H9 (cell line): ENCODE measurements around the gene ENC1. TPM values are rescaled to one million over a fixed set of nuclear protein-coding genes. Genes with fewer than 3 reads are reported as not detected.

Source experiments
- DNase-seq: peaks from one replicate; pipeline ENCODE4 v3.0.0-alpha.2; 2017
- H2AFZ ChIP-seq: one replicate; pipeline ENCODE4 v1.6.1; 2013; ENCODE audit warnings: mild to moderate bottlenecking, low read length, control low read depth, moderate library complexity
- H2AK5ac ChIP-seq: 2 replicates; pipeline ENCODE4 v1.6.1; 2013; ENCODE audit warnings: low read length, control low read depth, mixed read lengths; ENCODE audit not compliant: insufficient read length
- H2BK120ac ChIP-seq: one replicate; pipeline ENCODE4 v1.6.1; 2013; ENCODE audit warnings: low read depth, mild to moderate bottlenecking, low read length, control low read depth, inconsistent platforms; ENCODE audit not compliant: poor library complexity, severe bottlenecking
- H2BK12ac ChIP-seq: 2 replicates; pipeline ENCODE4 v1.6.1; 2013; ENCODE audit warnings: low read length, control low read depth, mixed read lengths, low read depth; ENCODE audit not compliant: insufficient read length
- H2BK15ac ChIP-seq: 2 replicates; pipeline ENCODE4 v1.6.1; 2013; ENCODE audit warnings: low read depth, low read length, control low read depth
- H2BK20ac ChIP-seq: one replicate; pipeline ENCODE4 v1.6.1; 2013; ENCODE audit warnings: low read depth, mild to moderate bottlenecking, low read length, control low read depth, inconsistent platforms; ENCODE audit not compliant: poor library complexity, severe bottlenecking
- H2BK5ac ChIP-seq: 2 replicates; pipeline ENCODE4 v1.6.1; 2013; ENCODE audit warnings: low read length, control low read depth, mixed read lengths; ENCODE audit not compliant: insufficient read length
- H3K14ac ChIP-seq: 2 replicates; pipeline ENCODE4 v1.6.1; 2013; ENCODE audit warnings: low read length, control low read depth; ENCODE audit not compliant: insufficient read depth
- H3K18ac ChIP-seq: 2 replicates; pipeline ENCODE4 v1.6.1; 2013; ENCODE audit warnings: low read depth, mild to moderate bottlenecking, mixed read lengths, low read length, control low read depth; ENCODE audit not compliant: insufficient read length
- H3K23ac ChIP-seq: 2 replicates; pipeline ENCODE4 v1.6.1; 2013; ENCODE audit warnings: low read length, control low read depth, mixed read lengths, low read depth; ENCODE audit not compliant: insufficient read length
- H3K23me2 ChIP-seq: 2 replicates; pipeline ENCODE4 v1.6.1; 2013; ENCODE audit warnings: low read depth, mild to moderate bottlenecking, mixed read lengths, low read length, control low read depth; ENCODE audit not compliant: insufficient read length, poor library complexity, severe bottlenecking
- H3K27ac ChIP-seq: 2 replicates; pipeline ENCODE4 v1.5.1; 2013; ENCODE audit warnings: low read length, control low read depth, mixed read lengths, low read depth; ENCODE audit not compliant: insufficient read length
- H3K27me3 ChIP-seq: 2 replicates; pipeline ENCODE4 v1.6.1; 2013; ENCODE audit warnings: low read length, control low read depth, inconsistent platforms; ENCODE audit not compliant: insufficient read depth
- H3K4ac ChIP-seq: 2 replicates; pipeline ENCODE4 v1.6.1; 2013; ENCODE audit warnings: low read depth, mild to moderate bottlenecking, control low read depth, inconsistent platforms, low read length, moderate library complexity
- H3K4me1 ChIP-seq: 2 replicates; pipeline ENCODE4 v1.6.1; 2013; ENCODE audit warnings: low read length, control low read depth, inconsistent platforms; ENCODE audit not compliant: insufficient read depth
- H3K4me2 ChIP-seq: 2 replicates; pipeline ENCODE4 v1.6.1; 2013; ENCODE audit warnings: low read length, control low read depth, mixed read lengths; ENCODE audit not compliant: insufficient read length, insufficient read depth
- H3K56ac ChIP-seq: 2 replicates; pipeline ENCODE4 v1.6.1; 2013; ENCODE audit warnings: low read depth, mild to moderate bottlenecking, mixed read lengths, low read length, control low read depth; ENCODE audit not compliant: insufficient read length
- H3K79me1 ChIP-seq: 2 replicates; pipeline ENCODE4 v1.6.1; 2013; ENCODE audit warnings: low read depth, mild to moderate bottlenecking, moderate library complexity, low read length, control low read depth, inconsistent platforms; ENCODE audit not compliant: insufficient read depth, poor library complexity, severe bottlenecking
- H3K79me2 ChIP-seq: 2 replicates; pipeline ENCODE4 v1.6.1; 2013; ENCODE audit warnings: low read length, control low read depth, inconsistent platforms; ENCODE audit not compliant: insufficient read depth
- H3K9ac ChIP-seq: 2 replicates; pipeline ENCODE4 v1.6.1; 2013; ENCODE audit warnings: low read length, control low read depth, mixed read lengths; ENCODE audit not compliant: insufficient read length; ENCODE audit errors: extremely low read depth
- H3K9me3 ChIP-seq: one replicate; pipeline ENCODE4 v1.6.1; 2013; ENCODE audit warnings: low read depth, low read length, inconsistent platforms; ENCODE audit not compliant: control insufficient read depth
- H3T11ph ChIP-seq: one replicate; pipeline ENCODE4 v1.6.1; 2013; ENCODE audit warnings: mild to moderate bottlenecking, low read length, control low read depth, inconsistent platforms
- H4K20me1 ChIP-seq: one replicate; pipeline ENCODE4 v1.6.1; 2013; ENCODE audit not compliant: control insufficient read depth, insufficient read length, insufficient read depth
- H4K5ac ChIP-seq: 2 replicates; pipeline ENCODE4 v1.6.1; 2013; ENCODE audit warnings: low read depth, mild to moderate bottlenecking, mixed read lengths, low read length, control low read depth; ENCODE audit not compliant: insufficient read length
- H4K8ac ChIP-seq: replicated peaks from 2 replicates; pipeline ENCODE4 v1.6.1; 2013; ENCODE audit warnings: low read length, control low read depth, mixed read lengths, low read depth; ENCODE audit not compliant: insufficient read length
- H4K91ac ChIP-seq: 2 replicates; pipeline ENCODE4 v1.6.1; 2013; ENCODE audit warnings: low read depth, mild to moderate bottlenecking, moderate library complexity, mixed read lengths, low read length, control low read depth; ENCODE audit not compliant: insufficient read length
- H3K27ac Mint-ChIP-seq, 3 experiments: 2 replicates in 2 of 3; 3 replicates in 1 of 3; pipeline ENCODE4 v1.8.0; 2020 to 2021; ENCODE audit warnings: mixed read lengths in 3 of 3, mild to moderate bottlenecking in 1 of 3, moderate library complexity in 1 of 3
- H3K27me3 Mint-ChIP-seq: 2 replicates; pipeline ENCODE4 v1.8.0; 2021; ENCODE audit warnings: low read depth, mild to moderate bottlenecking, moderate library complexity, mixed read lengths
- H3K36me3 Mint-ChIP-seq, 3 experiments: 2 replicates in 2 of 3; 3 replicates in 1 of 3; pipeline ENCODE4 v1.8.0; 2020 to 2021; ENCODE audit warnings: low read depth in 3 of 3, mixed read lengths in 3 of 3; ENCODE audit not compliant: insufficient read depth in 1 of 3
- H3K4me1 Mint-ChIP-seq, 2 experiments: 2 replicates each; pipeline ENCODE4 v1.8.0; 2020; ENCODE audit warnings: mixed read lengths in 2 of 2
- H3K4me3 Mint-ChIP-seq, 2 experiments: 2 replicates in 1 of 2; 3 replicates in 1 of 2; pipeline ENCODE4 v1.8.0; 2020 to 2021; ENCODE audit warnings: mild to moderate bottlenecking in 2 of 2, mixed read lengths in 2 of 2, moderate library complexity in 1 of 2
- H3K9me3 Mint-ChIP-seq, 2 experiments: 2 replicates in 1 of 2; 3 replicates in 1 of 2; pipeline ENCODE4 v1.8.0; 2020; ENCODE audit warnings: mild to moderate bottlenecking in 2 of 2, mixed read lengths in 2 of 2, moderate library complexity in 1 of 2
- WGBS: extraction: QIAGEN DNeasy Blood & Tissue Kit; methylation state at CpG from one replicate; pipeline ENCODE4 v1.1.7; 2013; ENCODE audit warnings: missing lambda C conversion rate, low lambda C conversion rate, mixed read lengths; ENCODE audit not compliant: insufficient read length; ENCODE audit errors: extremely low coverage; 5-methylcytosine and 5-hydroxymethylcytosine counted together
- total RNA-seq: library from RNA; stranded (reverse); gene quantifications from 2 replicates; pipeline ENCODE4 v1.2.1, GENCODE V29; 2021
- TF ChIP-seq, protein P1 (sequence below): fragments of 200-600 bp; sonication (generic); conservative IDR thresholded peaks from 3 replicates; pipeline ENCODE4 v1.8.0; 2021; ENCODE audit warnings: antibody characterized with exemption, mild to moderate bottlenecking

ENC1 gene
- total RNA-seq, 1 experiment from 2014 or later = 14.4 TPM

- H3K4me2 ChIP-seq = no peak overlapping the region
- DNase-seq = no peak
- no peak overlapping the region for H2BK120ac ChIP-seq
- no peaks in the 10 kb centered on the region for H3K79me1 ChIP-seq
- no peak overlapping the region for H3K18ac ChIP-seq
- peaks cover 60 to 61% of the 10 kb centered on the region in 2 experiments for H3K4me1 Mint-ChIP-seq
- peaks cover 14% of the 10 kb centered on the region for H3K27me3 Mint-ChIP-seq
- H3K36me3 Mint-ChIP-seq = peaks cover 0 to 7% (median 3%) of the 10 kb centered on the region in 3 experiments; a peak in 3 of 7 replicates
- H3K4me1 ChIP-seq = no peaks in the 10 kb centered on the region
- no peaks in the 10 kb centered on the region for H3K9me3 ChIP-seq
- H2AFZ ChIP-seq = no peak overlapping the region
- H2BK20ac ChIP-seq = no peak overlapping the region
- H4K5ac ChIP-seq = no peak overlapping the region
- TF ChIP-seq, protein P1, sequence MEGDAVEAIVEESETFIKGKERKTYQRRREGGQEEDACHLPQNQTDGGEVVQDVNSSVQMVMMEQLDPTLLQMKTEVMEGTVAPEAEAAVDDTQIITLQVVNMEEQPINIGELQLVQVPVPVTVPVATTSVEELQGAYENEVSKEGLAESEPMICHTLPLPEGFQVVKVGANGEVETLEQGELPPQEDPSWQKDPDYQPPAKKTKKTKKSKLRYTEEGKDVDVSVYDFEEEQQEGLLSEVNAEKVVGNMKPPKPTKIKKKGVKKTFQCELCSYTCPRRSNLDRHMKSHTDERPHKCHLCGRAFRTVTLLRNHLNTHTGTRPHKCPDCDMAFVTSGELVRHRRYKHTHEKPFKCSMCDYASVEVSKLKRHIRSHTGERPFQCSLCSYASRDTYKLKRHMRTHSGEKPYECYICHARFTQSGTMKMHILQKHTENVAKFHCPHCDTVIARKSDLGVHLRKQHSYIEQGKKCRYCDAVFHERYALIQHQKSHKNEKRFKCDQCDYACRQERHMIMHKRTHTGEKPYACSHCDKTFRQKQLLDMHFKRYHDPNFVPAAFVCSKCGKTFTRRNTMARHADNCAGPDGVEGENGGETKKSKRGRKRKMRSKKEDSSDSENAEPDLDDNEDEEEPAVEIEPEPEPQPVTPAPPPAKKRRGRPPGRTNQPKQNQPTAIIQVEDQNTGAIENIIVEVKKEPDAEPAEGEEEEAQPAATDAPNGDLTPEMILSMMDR = no peak
- H4K20me1 ChIP-seq = no peaks in the 10 kb centered on the region
- WGBS = no CpG with 5 or more reads among the region's 5 CpGs
- no peak overlapping the region for H3K14ac ChIP-seq
- no peak overlapping the region for H2BK5ac ChIP-seq
- H3T11ph ChIP-seq = no peak overlapping the region
- no peaks in the 10 kb centered on the region for H3K23me2 ChIP-seq
- H3K9ac ChIP-seq = no peak overlapping the region
- no peak overlapping the region for H3K23ac ChIP-seq
- no peak overlapping the region for H3K4ac ChIP-seq
- H2AK5ac ChIP-seq = no peak overlapping the region
- no peak overlapping the region for H2BK12ac ChIP-seq
- no peaks in the 10 kb centered on the region for H3K79me2 ChIP-seq
- no peak overlapping the region for H2BK15ac ChIP-seq
- H4K8ac ChIP-seq = no peak overlapping the region
- H3K56ac ChIP-seq = no peak overlapping the region
- H3K4me3 Mint-ChIP-seq = no peak overlapping the region
- H4K91ac ChIP-seq = no peak overlapping the region
- no peak overlapping the region for H3K27ac Mint-ChIP-seq
- H3K9me3 Mint-ChIP-seq = peaks cover 2 to 6% of the 10 kb centered on the region in 2 experiments; a peak in 3 of 5 replicates
- H3K27me3 ChIP-seq = no peaks in the 10 kb centered on the region
- no peak overlapping the region for H3K27ac ChIP-seq
These were observed 16.6 kb downstream of the ENC1 start for GRCh38 chr5:74623748-74624408.
